Choroid plexus epithelial cell (primary cell): ENCODE data around the gene IL17RD.
"Not testable (repeated sequence)": the region's sequence is repeated elsewhere in the genome, so short reads cannot be mapped to it uniquely, and the experiment has no call there.

Experiments used
- DNase-seq: peaks from one replicate; pipeline ENCODE4 v3.0.0-alpha.2; 2010; ENCODE audit warnings: low read depth
- H3K4me3 ChIP-seq: 2 replicates; pipeline ENCODE4 v1.5.1; 2011; ENCODE audit warnings: low read depth, mild to moderate bottlenecking, control low read depth, low read length, moderate library complexity
- CTCF ChIP-seq: conservative IDR thresholded peaks from 2 replicates; pipeline ENCODE4 v1.5.1; 2011; ENCODE audit warnings: low read depth, mild to moderate bottlenecking, control low read depth, inconsistent platforms, low read length, moderate library complexity

The IL17RD gene

GRCh38 chr3:57088503-57088902 is 76.7 kb downstream of the IL17RD start:
- DNase-seq, result no peak
- no peak overlapping the region for H3K4me3 ChIP-seq

GRCh38 chr3:57087361-57088092 is 77.6 kb downstream of the IL17RD start:
- H3K4me3 ChIP-seq, result no peak overlapping the region

More at GRCh38 chr3:57088503-57088902, 76.7 kb downstream of the IL17RD start:
- TF ChIP-seq CTCF, result no peak

GRCh38 chr3:57086201-57086600 is 79.0 kb downstream of the IL17RD start:
- no peak for DNase-seq
- TF ChIP-seq CTCF, result no peak
- H3K4me3 ChIP-seq, result no peak overlapping the region

More at GRCh38 chr3:57087361-57088092, 77.6 kb downstream of the IL17RD start:
- TF ChIP-seq CTCF, result no peak
- no peak for DNase-seq

GRCh38 chr3:57085211-57085610 is 79.9 kb downstream of the IL17RD start:
- TF ChIP-seq CTCF, result no peak

GRCh38 chr3:57083266-57083995 is 81.7 kb downstream of the IL17RD start:
- H3K4me3 ChIP-seq, DNase-seq: not testable (repeated sequence)

More at GRCh38 chr3:57085211-57085610, 79.9 kb downstream of the IL17RD start:
- no peak for DNase-seq
- H3K4me3 ChIP-seq, result no peak overlapping the region

GRCh38 chr3:57082481-57082880 is 82.7 kb downstream of the IL17RD start:
- no peak for DNase-seq
- no peak overlapping the region for H3K4me3 ChIP-seq
- TF ChIP-seq CTCF, result no peak

- no peak overlapping the region for H3K4me3 ChIP-seq
- TF ChIP-seq CTCF, result no peak
- DNase-seq, result no peak
Measured at GRCh38 chr3:57081173-57081572, 84.0 kb downstream of the IL17RD start.
